Measurements from ENCODE around the gene ATP1A1. TPM values are rescaled to one million over a fixed set of nuclear protein-coding genes. Genes with fewer than 3 reads are reported as not detected.

Gene ATP1A1
- total and polyA plus RNA-seq, 2 experiments from 2014 or later, result 665 to 1,350 TPM

GRCh38 chr1:116434849-116435248, 61.8 kb downstream of the ATP1A1 start:
- Histone ChIP-seq H3K4me3 (no peak overlapping the region), H3K27me3 (no peaks in the 10 kb centered on the region), H3K36me3 (no peaks in the 10 kb centered on the region), H3K27ac (no peak overlapping the region), H3K4me1 (ENCODE audit: low read depth) (peaks cover 29% of the 10 kb centered on the region), H3K9me3 (ENCODE audit: low read depth) (no peaks in the 10 kb centered on the region)
- no peak for TF ChIP-seq CTCF (IDR thresholded peaks at IDR 0.05; ENCODE audit: low read depth, low read length)
- DNase-seq (ENCODE audit: low read depth in 1 of 2, low spot score in 1 of 2), result no peak

GRCh38 chr1:116435806-116436610, 63.0 kb downstream of the ATP1A1 start:
- Histone ChIP-seq H3K9me3 (ENCODE audit: low read depth) (no peaks in the 10 kb centered on the region), H3K4me1 (ENCODE audit: low read depth) (peaks cover 22% of the 10 kb centered on the region), H3K27ac (no peak overlapping the region), H3K27me3 (no peaks in the 10 kb centered on the region), H3K4me3 (no peak overlapping the region), H3K36me3 (no peaks in the 10 kb centered on the region)
- no peak for TF ChIP-seq CTCF (IDR thresholded peaks at IDR 0.05; ENCODE audit: low read depth, low read length)
- DNase-seq (ENCODE audit: low read depth in 1 of 2, low spot score in 1 of 2), result no peak

GRCh38 chr1:116436611-116436970, 63.5 kb downstream of the ATP1A1 start:
- no peak overlapping the region for H3K27ac ChIP-seq
- no peaks in the 10 kb centered on the region for H3K9me3 ChIP-seq (ENCODE audit: low read depth)
- no peak for DNase-seq (ENCODE audit: low read depth in 1 of 2, low spot score in 1 of 2)
- H3K4me3 ChIP-seq, result no peak overlapping the region
- no peaks in the 10 kb centered on the region for H3K36me3 ChIP-seq
- H3K4me1 ChIP-seq (ENCODE audit: low read depth), result peaks cover 22% of the 10 kb centered on the region
- no peak for TF ChIP-seq CTCF (IDR thresholded peaks at IDR 0.05; ENCODE audit: low read depth, low read length)
- H3K27me3 ChIP-seq, result no peaks in the 10 kb centered on the region

- H3K27me3 ChIP-seq, result no peaks in the 10 kb centered on the region
- peak in 1 of 2 donors; percentile 84 for DNase-seq (ENCODE audit: low read depth in 1 of 2, low spot score in 1 of 2)
- peaks cover 4% of the 10 kb centered on the region for H3K4me1 ChIP-seq (ENCODE audit: low read depth)
- no peaks in the 10 kb centered on the region for H3K9me3 ChIP-seq (ENCODE audit: low read depth)
- H3K36me3 ChIP-seq, result no peaks in the 10 kb centered on the region
- no peak for TF ChIP-seq CTCF (IDR thresholded peaks at IDR 0.05; ENCODE audit: low read depth, low read length)
- H3K4me3 ChIP-seq, result no peak overlapping the region
- no peak overlapping the region for H3K27ac ChIP-seq
Observed at GRCh38 chr1:116439701-116440100, 66.7 kb downstream of the ATP1A1 start.

- H3K4me3 ChIP-seq, result no peak overlapping the region
- DNase-seq (ENCODE audit: low read depth in 1 of 2, low spot score in 1 of 2), result no peak
- no peaks in the 10 kb centered on the region for H3K27me3 ChIP-seq
- H3K9me3 ChIP-seq (ENCODE audit: low read depth), result no peaks in the 10 kb centered on the region
- no peak overlapping the region for H3K27ac ChIP-seq
- H3K36me3 ChIP-seq, result no peaks in the 10 kb centered on the region
- no peak for TF ChIP-seq CTCF (IDR thresholded peaks at IDR 0.05; ENCODE audit: low read depth, low read length)
- H3K4me1 ChIP-seq (ENCODE audit: low read depth), result peaks cover 4% of the 10 kb centered on the region
Observed at GRCh38 chr1:116440731-116441130, 67.7 kb downstream of the ATP1A1 start.

Measured in cardiac muscle cell (in vitro differentiated cells and primary cell).